Measurements from ENCODE around the gene ENPP7.

GRCh38 chr17:79737922-79738578, 7.3 kb downstream of the ENPP7 start:
- TF ChIP-seq POLR2A (IDR thresholded peaks at IDR 0.05), result no peak
- TF ChIP-seq, protein P1, sequence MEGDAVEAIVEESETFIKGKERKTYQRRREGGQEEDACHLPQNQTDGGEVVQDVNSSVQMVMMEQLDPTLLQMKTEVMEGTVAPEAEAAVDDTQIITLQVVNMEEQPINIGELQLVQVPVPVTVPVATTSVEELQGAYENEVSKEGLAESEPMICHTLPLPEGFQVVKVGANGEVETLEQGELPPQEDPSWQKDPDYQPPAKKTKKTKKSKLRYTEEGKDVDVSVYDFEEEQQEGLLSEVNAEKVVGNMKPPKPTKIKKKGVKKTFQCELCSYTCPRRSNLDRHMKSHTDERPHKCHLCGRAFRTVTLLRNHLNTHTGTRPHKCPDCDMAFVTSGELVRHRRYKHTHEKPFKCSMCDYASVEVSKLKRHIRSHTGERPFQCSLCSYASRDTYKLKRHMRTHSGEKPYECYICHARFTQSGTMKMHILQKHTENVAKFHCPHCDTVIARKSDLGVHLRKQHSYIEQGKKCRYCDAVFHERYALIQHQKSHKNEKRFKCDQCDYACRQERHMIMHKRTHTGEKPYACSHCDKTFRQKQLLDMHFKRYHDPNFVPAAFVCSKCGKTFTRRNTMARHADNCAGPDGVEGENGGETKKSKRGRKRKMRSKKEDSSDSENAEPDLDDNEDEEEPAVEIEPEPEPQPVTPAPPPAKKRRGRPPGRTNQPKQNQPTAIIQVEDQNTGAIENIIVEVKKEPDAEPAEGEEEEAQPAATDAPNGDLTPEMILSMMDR (IDR thresholded peaks at IDR 0.05), result no peak
